HG02885 (cell line): Measurements from ENCODE around the gene IL27RA.
A peak's percentile ranks its signal among the peaks of the same experiment; 100 is the strongest.

ENCODE experiments used
- ATAC-seq: cut with Tn5 transposase; IDR thresholded peaks from one replicate; pipeline ENCODE4 v1.9.1; 2021; ENCODE audit warnings: mild to moderate bottlenecking; ENCODE audit not compliant: unreplicated experiment, poor library complexity

Gene IL27RA

GRCh38 chr19:14031719-14032480 is at the start of gene IL27RA:
Gene IL27RA, plus strand, starts transcription at chr19:14031762. Its CDS starts 111 bp downstream, at chr19:14031873.
- peak; percentile 58 for ATAC-seq

- ATAC-seq: no peak
These were observed 49.5 kb upstream of the IL27RA start for GRCh38 chr19:13981988-13982501.

GRCh38 chr19:13982773-13983172 is 48.8 kb upstream of the IL27RA start:
- no peak for ATAC-seq

- no peak for ATAC-seq
These were observed 48.2 kb upstream of the IL27RA start for GRCh38 chr19:13983213-13983889.

- ATAC-seq: no peak
These were observed 47.4 kb upstream of the IL27RA start for GRCh38 chr19:13984186-13984585.

GRCh38 chr19:13984875-13985741 is 46.5 kb upstream of the IL27RA start:
- no peak for ATAC-seq

- ATAC-seq: peak; percentile 8
These were observed 45.7 kb upstream of the IL27RA start for GRCh38 chr19:13985771-13986347.

- peak; percentile 82 for ATAC-seq
These were observed 45.1 kb upstream of the IL27RA start for GRCh38 chr19:13986348-13986904.

- ATAC-seq: no peak
These were observed 44.3 kb upstream of the IL27RA start for GRCh38 chr19:13987101-13987890.

GRCh38 chr19:13989487-13989886 is 42.1 kb upstream of the IL27RA start:
- ATAC-seq: no peak

- ATAC-seq: no peak
These were observed 41.5 kb upstream of the IL27RA start for GRCh38 chr19:13990085-13990484.

GRCh38 chr19:13992025-13992424 is 39.5 kb upstream of the IL27RA start:
- ATAC-seq: no peak

- ATAC-seq: no peak
These were observed 37.8 kb upstream of the IL27RA start for GRCh38 chr19:13993590-13994300.

- no peak for ATAC-seq
These were observed 36.4 kb upstream of the IL27RA start for GRCh38 chr19:13995017-13995728.

GRCh38 chr19:13995878-13996765 is 35.4 kb upstream of the IL27RA start:
- no peak for ATAC-seq

GRCh38 chr19:13996928-13997630 is 34.5 kb upstream of the IL27RA start:
- no peak for ATAC-seq

- no peak for ATAC-seq
These were observed 34.0 kb upstream of the IL27RA start for GRCh38 chr19:13997631-13997962.
